ENCODE results near the gene UBE2I. TPM values are rescaled to one million over a fixed set of nuclear protein-coding genes. Genes with fewer than 3 reads are reported as not detected.

UBE2I gene
- total RNA-seq, 1 experiment from 2014 or later = 198 TPM

DNA sequence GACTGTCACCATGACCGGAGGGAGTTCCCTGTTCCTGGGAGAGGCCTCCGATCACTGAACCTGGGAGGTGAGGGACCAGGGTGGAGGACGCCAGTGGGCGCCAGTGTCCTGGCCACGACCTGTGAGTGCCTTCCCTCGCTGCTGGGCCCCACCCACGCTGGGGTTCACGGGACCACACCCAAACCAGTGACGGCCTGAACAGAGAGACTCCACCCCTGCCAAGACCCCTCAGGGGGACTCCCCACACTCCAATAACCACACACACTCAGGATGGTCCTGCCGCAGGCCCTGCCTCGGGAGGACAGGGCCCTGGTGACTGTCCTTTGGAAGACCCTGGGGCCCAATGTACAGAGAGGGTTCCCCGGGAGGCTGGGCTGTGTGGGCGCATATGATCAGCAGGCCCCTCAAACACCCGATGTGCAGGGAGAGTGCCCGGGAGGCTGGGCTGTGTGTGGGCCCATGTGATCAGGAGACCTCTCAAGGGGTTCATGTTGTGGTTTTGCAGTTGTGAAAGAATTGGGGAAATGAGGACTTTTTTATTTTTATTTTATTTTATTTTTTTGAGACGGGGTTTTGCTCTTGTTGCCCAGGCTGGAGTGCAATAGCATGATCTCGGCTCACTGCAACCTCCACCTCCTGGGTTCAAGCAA lies 27.0 kb upstream of the UBE2I start:
- POLR2A ChIA-PET = no interaction called here

DNA sequence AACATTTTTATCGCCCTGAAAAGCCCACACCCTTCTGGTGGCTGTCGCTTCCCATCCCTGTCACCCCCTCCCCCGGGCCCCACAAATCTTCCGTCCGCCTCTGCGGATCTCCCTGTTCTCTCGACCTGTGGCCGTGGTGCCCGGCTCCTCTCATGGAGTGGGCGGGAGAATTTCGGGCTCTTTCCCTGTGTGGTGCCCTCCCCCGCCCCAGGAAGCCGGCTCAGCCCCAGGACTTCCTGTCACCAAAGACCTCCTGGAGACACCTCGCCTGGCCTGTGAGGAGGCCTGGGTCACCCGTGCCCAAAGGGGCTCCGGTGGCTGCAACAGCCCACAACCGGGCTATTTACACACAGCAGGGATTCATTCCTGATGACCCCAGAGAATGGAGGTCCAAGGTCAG lies 26.1 kb upstream of the UBE2I start:
- ATAC-seq = no peak
- TF ChIP-seq TCF7L2 (IDR thresholded peaks at IDR 0.05; ENCODE audit: low read depth, low read length) (no peak), POLR2AphosphoS5 (IDR thresholded peaks at IDR 0.05; ENCODE audit: low read depth, low read length) (no peak), SIN3A (IDR thresholded peaks at IDR 0.05; ENCODE audit: borderline replicate concordance, insufficient read depth, low read depth, low read length) (no peak)
- TF ChIP-seq, protein P1, sequence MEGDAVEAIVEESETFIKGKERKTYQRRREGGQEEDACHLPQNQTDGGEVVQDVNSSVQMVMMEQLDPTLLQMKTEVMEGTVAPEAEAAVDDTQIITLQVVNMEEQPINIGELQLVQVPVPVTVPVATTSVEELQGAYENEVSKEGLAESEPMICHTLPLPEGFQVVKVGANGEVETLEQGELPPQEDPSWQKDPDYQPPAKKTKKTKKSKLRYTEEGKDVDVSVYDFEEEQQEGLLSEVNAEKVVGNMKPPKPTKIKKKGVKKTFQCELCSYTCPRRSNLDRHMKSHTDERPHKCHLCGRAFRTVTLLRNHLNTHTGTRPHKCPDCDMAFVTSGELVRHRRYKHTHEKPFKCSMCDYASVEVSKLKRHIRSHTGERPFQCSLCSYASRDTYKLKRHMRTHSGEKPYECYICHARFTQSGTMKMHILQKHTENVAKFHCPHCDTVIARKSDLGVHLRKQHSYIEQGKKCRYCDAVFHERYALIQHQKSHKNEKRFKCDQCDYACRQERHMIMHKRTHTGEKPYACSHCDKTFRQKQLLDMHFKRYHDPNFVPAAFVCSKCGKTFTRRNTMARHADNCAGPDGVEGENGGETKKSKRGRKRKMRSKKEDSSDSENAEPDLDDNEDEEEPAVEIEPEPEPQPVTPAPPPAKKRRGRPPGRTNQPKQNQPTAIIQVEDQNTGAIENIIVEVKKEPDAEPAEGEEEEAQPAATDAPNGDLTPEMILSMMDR (IDR thresholded peaks at IDR 0.05) = no peak
- TF ChIP-seq, protein P2, sequence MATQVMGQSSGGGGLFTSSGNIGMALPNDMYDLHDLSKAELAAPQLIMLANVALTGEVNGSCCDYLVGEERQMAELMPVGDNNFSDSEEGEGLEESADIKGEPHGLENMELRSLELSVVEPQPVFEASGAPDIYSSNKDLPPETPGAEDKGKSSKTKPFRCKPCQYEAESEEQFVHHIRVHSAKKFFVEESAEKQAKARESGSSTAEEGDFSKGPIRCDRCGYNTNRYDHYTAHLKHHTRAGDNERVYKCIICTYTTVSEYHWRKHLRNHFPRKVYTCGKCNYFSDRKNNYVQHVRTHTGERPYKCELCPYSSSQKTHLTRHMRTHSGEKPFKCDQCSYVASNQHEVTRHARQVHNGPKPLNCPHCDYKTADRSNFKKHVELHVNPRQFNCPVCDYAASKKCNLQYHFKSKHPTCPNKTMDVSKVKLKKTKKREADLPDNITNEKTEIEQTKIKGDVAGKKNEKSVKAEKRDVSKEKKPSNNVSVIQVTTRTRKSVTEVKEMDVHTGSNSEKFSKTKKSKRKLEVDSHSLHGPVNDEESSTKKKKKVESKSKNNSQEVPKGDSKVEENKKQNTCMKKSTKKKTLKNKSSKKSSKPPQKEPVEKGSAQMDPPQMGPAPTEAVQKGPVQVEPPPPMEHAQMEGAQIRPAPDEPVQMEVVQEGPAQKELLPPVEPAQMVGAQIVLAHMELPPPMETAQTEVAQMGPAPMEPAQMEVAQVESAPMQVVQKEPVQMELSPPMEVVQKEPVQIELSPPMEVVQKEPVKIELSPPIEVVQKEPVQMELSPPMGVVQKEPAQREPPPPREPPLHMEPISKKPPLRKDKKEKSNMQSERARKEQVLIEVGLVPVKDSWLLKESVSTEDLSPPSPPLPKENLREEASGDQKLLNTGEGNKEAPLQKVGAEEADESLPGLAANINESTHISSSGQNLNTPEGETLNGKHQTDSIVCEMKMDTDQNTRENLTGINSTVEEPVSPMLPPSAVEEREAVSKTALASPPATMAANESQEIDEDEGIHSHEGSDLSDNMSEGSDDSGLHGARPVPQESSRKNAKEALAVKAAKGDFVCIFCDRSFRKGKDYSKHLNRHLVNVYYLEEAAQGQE (IDR thresholded peaks at IDR 0.05; ENCODE audit: insufficient read depth in 1 of 2, low read depth in 2 of 2, low read length in 1 of 2) = no peak
- no TSS peak for BruUV-seq (replicated peaks)

More for the DNA sequence above, 27.0 kb upstream of the UBE2I start:
- CTCF ChIA-PET = no interaction called here
- Histone ChIP-seq H3K4me1 (ENCODE audit: control insufficient read depth, insufficient read depth, low read length) (peaks cover 9% of the 10 kb centered on the region), H3K4me3 (ENCODE audit: low read depth in 2 of 2, low read length in 2 of 2) (no peak overlapping the region), H3K9me3 (ENCODE audit: control insufficient read depth, insufficient read depth, low read depth, low read length) (no peaks in the 10 kb centered on the region), H3K27ac (ENCODE audit: low read length) (no peak overlapping the region), H3K27me3 (ENCODE audit: control insufficient read depth, insufficient read depth, low read length) (no peaks in the 10 kb centered on the region), H3K36me3 (ENCODE audit: control insufficient read depth, insufficient read depth, low read length) (no peaks in the 10 kb centered on the region)
- intact Hi-C loops (cut with micrococcal nuclease; ENCODE audit: unreplicated experiment) = no loop called here
- no peak for TF ChIP-seq POLR2AphosphoS5 (IDR thresholded peaks at IDR 0.05; ENCODE audit: low read depth, low read length)
- TF ChIP-seq, protein P2 (IDR thresholded peaks at IDR 0.05; ENCODE audit: insufficient read depth in 1 of 2, low read depth in 2 of 2, low read length in 1 of 2) = no peak
- TF ChIP-seq SIN3A (IDR thresholded peaks at IDR 0.05; ENCODE audit: borderline replicate concordance, insufficient read depth, low read depth, low read length) = no peak
- TF ChIP-seq, protein P1 (IDR thresholded peaks at IDR 0.05) = no peak
- TF ChIP-seq TCF7L2 (IDR thresholded peaks at IDR 0.05; ENCODE audit: low read depth, low read length) = no peak
- in situ Hi-C loops (cut with HindIII; ENCODE audit: low pct_unique_long_range_greater_than_20kb, low sequenced_read_pairs) = no loop called here
- DNase-seq (ENCODE audit: low read depth, low spot score) = no peak
- ATAC-seq = no peak
- no TSS peak for BruUV-seq (replicated peaks)

More for the DNA sequence above, 26.1 kb upstream of the UBE2I start:
- Histone ChIP-seq H3K36me3 (ENCODE audit: control insufficient read depth, insufficient read depth, low read length) (no peaks in the 10 kb centered on the region), H3K27ac (ENCODE audit: low read length) (no peak overlapping the region), H3K4me1 (ENCODE audit: control insufficient read depth, insufficient read depth, low read length) (peaks cover 10% of the 10 kb centered on the region), H3K9me3 (ENCODE audit: control insufficient read depth, insufficient read depth, low read depth, low read length) (no peaks in the 10 kb centered on the region), H3K4me3 (ENCODE audit: low read depth in 2 of 2, low read length in 2 of 2) (no peak overlapping the region), H3K27me3 (ENCODE audit: control insufficient read depth, insufficient read depth, low read length) (no peaks in the 10 kb centered on the region)
- ChIA-PET POLR2A (no interaction called here), CTCF (no interaction called here)
- intact Hi-C loops (cut with micrococcal nuclease; ENCODE audit: unreplicated experiment) = no loop called here
- in situ Hi-C loops (cut with HindIII; ENCODE audit: low pct_unique_long_range_greater_than_20kb, low sequenced_read_pairs) = no loop called here
- no peak for DNase-seq (ENCODE audit: low read depth, low spot score)
